Measurements from ENCODE around the gene ATP2B2.

ATP2B2 gene

DNA sequence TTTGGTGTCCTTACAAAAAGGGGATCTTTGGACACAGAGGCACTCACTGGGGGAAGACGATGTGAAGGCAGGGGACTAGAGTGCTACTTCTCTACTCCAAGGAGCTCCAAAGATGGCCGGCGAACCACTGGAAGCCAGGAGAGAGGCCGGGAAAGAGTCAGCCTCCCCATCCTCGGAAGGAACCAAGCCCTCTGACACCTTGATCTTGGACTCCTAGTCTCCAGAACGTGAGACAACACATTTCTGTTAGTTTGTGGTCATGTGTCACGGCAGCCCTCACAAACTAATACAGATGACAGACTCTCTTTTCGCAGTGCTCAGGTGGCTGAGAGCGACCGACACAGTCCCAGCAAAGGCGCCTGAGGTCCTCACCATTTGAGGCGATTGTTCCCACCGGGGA, 24.4 kb upstream of the ATP2B2 start:
- no peak for DNase-seq (ENCODE audit: low read depth)

DNA sequence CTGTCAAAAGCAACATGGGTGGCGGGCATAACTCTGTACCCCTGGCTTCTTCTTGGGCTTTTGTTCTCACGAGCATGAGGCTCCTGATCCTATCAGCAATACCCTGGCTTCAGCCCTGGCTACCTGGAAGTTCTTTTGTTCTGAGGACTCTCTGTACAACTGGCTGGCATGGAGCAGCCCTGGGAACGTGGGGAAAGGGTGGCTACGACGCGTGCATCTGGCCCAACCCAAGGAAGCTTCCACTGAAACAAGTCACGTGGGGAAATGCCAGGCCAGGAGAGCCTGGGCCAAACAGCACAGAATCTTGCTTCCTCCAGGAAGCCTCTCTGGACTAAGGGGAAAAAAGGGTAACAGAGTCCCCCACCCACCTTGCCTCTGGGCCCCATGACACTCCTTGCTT, 22.7 kb upstream of the ATP2B2 start:
- no peak for DNase-seq (ENCODE audit: low read depth)

GRCh38 chr3:10527295-10528001, 22.1 kb upstream of the ATP2B2 start:
- DNase-seq (ENCODE audit: low read depth) = no peak

DNA sequence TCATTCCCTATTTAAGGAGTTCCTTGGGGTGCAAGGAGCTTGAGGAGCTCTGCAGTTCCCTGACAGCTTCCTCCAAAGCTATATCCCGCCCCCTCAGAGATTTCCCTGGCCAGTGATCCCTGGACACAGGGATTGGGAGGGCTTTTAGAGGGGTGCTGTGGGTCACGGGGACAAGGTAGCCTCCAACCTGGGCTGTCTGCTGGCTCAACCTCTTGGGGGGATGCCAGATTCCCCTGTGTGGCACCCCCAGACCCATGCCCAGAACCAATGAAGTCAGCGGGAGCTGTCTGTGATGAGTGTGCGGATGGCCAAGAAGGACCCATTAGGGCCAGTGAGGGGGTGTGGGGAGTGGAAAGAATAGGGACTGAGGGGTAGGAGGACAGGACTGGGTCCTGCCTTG, 21.0 kb upstream of the ATP2B2 start:
- DNase-seq (ENCODE audit: low read depth) = no peak

DNA sequence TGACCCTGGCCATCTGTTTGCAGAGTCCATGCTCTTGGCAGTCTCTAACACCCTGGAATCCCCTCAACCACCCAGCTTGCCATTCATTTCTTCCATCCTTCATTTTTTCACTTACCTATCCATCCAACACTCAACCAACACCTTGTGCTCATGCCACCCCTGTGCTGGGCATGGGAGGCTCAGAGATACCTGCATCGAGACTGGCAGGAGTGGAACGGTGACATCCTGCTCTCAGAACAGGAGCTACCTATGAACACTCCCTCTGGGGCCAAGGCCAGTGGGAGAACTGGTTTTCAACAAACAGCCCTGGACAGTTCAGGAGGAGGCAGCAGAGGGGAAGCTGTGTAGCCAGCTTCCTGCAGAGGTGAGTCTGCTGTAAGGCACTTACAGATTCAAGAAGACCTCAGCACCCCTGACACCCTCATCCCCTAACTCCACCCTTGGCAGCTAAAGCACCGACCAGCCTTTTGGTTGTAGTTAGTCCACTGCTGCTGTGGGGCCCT, 19.5 kb upstream of the ATP2B2 start:
- DNase-seq (ENCODE audit: low read depth) = no peak

- no peak for DNase-seq (ENCODE audit: low read depth)
Measured at GRCh38 chr3:10524270-10524669, 18.9 kb upstream of the ATP2B2 start.

DNA sequence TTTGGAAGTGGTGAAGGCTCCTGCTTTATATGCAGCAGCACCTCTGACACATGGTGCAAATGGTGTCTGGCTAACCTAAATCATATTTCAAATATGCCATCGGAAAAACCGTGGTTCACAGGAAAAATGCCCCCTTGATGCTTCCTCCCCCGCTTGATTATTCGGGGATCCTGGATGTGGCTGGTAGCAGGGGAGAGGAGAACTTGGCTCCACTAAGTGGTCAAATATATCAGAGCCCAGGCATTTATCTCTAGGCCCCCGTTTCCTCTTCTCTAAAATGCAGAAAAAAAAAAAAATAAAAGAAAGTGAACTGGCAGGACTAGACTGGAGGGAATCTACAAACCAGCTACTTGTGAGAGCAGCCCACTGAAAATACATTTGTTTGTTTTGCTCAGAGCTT, 18.2 kb upstream of the ATP2B2 start:
- DNase-seq (ENCODE audit: low read depth) = no peak

- no peak for DNase-seq (ENCODE audit: low read depth)
Measured at GRCh38 chr3:10522646-10523303, 17.4 kb upstream of the ATP2B2 start.

DNA sequence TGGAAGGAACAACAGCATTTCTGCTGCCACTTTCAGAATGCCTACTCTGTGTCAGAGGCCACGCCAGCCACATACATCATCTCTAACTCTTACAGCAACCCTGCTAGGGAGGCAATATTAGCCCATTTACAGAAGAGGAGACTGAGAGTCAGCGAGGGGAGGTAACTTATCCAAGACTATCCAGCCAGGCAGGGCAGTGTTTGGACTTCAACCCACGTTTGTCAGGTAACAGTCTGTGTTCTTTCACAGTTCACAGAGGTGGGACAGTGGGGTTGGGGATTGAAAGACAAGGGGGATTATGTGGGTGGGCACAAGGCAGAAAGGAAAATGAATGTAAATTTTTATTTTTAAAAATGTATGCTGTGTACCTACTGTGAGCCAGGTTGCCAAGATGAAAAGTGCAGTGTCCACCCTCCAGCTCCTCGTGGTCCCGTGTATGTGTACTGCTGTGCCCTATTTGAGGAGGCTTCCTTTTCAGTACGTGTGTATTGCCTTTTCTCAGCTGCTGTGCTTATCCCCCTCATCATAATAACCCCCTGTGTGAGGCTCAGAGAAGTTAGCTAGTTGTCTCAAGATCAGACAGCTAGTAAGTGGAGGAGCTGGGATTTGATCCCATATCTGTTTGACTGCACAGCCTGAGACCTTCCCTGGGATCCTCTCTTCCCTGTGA, 16.5 kb upstream of the ATP2B2 start:
- DNase-seq (ENCODE audit: low read depth) = no peak

GRCh38 chr3:10520072-10520471, 14.7 kb upstream of the ATP2B2 start:
- no peak for DNase-seq (ENCODE audit: low read depth)

DNA sequence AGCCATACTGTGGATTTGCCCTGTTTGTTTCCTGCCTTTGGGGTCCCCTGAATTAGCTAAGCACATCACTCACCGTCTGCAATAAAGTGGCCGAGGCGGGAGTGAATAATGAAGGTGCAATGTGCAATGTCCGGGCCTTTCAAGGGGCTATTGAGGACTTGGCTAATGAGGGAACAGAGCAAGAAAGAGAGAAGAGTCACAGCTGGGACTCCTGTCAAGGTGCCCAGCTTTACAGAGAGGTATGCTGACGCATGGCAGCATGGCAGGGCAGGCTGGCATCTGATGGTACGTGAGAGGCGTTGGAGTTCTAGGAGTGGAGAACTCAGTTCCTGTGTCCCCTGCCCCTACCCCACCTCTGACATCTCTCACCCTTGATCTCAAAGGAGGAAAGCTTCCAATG, 13.8 kb upstream of the ATP2B2 start:
- no peak for DNase-seq (ENCODE audit: low read depth)

DNA sequence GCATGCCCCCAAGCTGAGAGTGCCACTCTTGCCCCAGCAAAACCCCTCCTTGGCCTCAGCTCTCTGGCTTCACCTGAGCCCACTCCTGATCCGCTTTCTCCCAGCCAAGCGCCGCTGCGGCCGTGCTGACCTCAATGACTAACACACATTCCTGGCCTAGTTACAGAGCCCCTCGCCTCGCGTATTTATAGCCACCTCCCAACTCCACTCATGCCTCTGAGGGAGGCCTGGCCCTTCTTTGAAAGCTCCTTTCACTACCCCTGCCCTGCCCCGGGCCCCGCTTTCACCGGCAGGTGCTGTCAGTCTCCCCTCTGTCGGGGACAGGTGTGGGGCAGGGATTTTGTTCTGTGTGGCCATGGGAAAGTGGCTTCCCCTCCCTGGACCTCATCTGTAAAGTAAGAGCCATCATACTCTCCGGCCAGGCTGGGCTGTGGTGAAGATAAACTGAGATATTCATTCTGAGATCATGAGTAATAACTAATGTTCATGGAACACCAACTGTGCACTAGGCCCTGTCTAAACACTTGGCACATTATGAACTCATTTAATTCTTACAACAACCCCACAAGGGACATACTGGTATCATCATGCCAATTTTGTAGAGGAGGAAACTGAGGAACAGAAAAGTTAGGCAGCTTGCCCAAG, 13.2 kb upstream of the ATP2B2 start:
- DNase-seq (ENCODE audit: low read depth) = no peak

DNA sequence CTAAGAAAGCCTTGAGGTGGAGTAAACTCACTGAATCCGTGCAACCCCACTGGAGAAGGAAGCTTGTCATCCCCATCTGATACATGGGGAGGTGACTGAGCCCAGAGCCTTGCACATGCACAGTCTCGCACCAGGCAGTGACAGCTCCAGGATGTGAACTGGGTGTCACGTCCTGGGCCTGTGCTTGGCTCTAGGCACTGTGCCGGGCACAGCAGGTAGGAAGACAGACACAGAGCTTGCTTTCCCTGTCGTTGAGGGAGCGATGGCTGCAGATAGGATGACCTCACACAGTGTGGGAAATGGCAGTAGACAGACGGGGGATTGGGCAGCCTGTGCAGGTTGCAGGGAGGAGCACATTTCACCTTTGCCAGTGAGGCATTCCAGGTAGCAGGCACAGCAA, 12.2 kb upstream of the ATP2B2 start:
- no peak for DNase-seq (ENCODE audit: low read depth)

DNA sequence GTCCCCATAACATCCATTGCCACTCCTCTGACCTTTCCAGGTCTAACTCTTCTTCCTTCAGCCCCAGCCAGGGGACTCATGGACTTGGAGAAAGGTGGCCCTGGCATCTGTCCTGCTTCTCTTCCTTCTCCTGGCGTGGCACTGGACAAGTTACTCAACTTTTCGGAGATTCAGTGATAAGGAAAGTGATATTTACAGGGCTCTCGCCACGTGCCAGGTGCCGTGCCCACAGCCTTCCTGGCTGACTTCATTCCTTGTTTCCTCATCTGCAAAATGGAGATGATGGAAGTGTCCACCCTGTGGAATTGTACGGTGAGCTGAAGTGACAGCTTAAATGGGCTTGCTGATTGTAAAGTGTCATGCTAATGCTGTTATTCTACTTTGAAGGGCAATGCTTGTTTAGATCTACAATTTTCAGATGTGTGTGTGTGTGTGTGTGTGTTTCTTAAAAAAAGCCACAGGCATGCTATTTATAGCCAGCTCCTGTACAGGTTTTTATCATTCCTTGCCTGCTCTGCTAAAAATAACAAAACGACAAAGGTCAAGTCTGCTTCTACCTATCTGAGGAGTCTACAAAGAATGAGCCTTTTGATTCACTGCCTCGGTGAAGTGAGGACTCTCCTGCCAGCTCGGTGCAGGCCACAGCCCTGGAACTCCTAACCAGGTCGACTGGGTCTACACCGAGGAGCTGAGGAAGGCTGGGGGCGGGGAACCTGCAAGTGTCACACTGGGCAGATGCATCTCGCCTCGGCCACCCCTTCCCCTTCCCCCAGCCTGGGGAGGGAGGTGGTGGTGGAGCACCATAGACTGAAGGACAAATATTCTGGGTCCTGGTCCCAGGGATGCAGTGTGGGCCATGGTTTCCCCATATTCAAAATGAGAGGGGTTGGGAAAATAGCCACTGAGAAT, 11.4 kb upstream of the ATP2B2 start:
- DNase-seq (ENCODE audit: low read depth) = no peak

DNA sequence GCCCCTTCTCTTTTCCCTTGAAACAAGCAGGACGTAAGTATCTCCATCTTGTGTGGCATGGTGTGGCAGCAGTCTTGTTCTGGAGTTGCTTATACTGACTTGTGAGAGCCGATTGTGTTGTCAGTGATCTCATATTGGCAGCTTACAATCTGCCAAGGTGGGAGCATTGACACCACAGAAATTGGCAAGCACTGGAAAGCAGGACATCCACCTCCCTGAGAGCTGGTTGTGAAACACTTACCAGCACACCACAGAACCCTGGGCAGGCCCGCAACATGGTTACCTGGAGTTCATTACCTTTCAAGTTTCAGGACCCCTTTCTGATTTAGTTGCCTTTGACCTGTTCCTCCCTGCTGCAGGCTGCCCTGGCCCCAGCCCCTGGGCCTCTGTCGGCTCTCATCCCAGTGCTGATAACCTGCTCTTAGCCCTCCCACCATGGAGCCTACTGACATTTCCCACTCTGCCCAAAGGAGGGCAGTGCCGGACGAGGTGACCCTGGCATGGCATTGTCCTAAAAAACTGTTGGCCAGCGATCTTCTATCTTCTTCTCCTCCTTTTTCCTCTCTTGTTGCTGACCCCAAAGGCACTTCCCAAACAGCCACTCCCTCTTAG, 10.6 kb upstream of the ATP2B2 start:
- no peak for DNase-seq (ENCODE audit: low read depth)

DNA sequence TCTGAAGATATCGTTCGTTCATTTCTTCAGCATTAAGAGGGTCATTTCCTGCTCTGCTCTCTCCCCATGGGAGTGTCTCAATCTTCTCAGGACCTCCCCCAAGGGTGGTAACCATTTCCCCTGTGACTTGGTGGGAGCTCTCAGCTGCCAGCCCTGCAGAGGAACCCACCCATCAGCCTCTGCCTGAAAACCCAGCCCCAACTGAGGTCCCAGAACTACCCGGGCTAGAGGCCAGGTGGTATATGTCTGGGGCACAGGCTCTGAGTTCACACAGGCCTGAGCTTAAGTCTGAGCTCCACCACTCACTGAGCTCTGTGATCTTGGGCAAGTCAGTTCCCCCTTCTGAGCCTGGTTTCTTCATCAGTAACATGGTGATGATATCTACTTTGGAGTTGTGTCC, 10.0 kb upstream of the ATP2B2 start:
- no peak for DNase-seq (ENCODE audit: low read depth)

DNA sequence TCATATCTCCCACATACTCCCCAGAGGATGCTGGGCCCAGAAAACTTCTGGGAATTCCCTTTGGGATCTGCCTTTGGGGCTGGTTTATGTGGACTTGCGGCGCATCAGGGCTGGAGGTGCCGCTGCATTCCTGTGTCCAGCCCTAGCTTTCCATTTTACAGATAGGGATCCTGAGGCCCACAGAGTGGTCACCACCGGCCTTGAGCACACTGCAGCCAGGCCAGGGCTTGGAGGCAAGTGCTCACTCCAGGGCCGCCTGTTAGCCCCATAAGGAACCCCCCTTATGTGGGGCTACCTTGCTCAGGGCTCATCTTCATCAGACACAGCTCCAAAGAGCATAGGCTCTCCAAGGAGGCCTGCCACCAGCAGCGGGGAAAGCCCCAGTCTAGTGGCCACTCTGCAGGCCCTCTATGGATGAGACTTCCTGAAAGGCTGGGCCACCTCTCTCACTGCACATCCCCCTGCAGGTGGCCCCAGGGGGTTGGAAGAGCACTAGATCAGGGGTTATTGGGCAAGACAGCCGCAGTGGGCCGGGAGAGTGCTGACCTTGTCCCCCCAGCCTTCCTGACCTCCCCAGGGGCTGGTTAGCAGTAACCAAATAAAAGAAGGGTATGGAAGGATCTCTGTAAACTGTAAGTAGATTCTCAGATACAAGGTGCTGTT, 9.2 kb upstream of the ATP2B2 start:
- DNase-seq (ENCODE audit: low read depth) = no peak

DNA sequence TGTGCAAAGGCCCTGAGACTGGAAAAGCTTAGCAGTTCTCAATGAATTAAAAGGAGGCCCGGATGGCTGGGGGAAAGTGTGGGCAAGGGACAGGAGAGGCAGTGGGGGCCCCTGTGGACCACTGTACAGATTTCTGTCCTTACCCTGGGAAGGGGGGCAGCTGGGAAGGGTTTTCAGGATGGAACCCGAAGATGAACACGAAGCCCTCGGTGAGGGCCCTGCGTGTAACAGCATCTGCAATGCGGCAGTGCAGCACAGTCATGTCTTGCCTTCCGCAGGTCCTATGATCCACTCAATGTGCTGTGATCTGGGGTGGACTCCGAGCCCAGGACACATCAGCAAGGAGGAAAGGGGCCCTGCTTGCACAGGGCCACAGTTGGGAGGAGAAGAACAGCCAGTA, 7.9 kb upstream of the ATP2B2 start:
- DNase-seq (ENCODE audit: low read depth) = no peak

DNA sequence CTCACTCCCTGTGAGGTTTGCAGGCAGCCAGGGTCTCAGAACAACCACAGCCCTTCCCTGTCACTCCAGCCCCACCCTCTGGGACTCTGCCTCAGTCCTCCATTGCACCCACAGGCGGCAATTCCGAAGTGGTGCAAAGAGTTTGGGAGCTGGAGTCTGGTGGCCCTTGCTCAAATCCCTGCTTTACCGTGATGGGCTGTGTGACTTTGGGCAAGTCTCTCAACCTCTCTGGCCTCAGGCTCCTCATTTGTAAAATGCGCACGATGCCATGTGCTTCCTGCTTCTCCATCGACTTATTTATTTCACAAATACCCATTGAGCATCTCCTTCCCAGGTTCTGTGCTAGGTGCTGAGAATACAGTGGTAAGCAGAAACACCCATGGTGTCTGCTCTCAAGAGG, 7.3 kb upstream of the ATP2B2 start:
- no peak for DNase-seq (ENCODE audit: low read depth)

- DNase-seq (ENCODE audit: low read depth) = no peak
Measured at GRCh38 chr3:10511809-10512494, 6.6 kb upstream of the ATP2B2 start.
